Neural crest cell (in vitro differentiated cells): ENCODE results near the gene MAIP1. TPM values are rescaled to one million over a fixed set of nuclear protein-coding genes. Genes with fewer than 3 reads are reported as not detected.

ENCODE experiments used
- DNase-seq: peaks from one replicate; pipeline ENCODE4 v3.0.0; 2021; ENCODE audit warnings: low read depth, mixed read lengths, low spot score
- H3K27ac Mint-ChIP-seq: one replicate; pipeline ENCODE4 v1.8.0; 2021; ENCODE audit warnings: mild to moderate bottlenecking, mixed read lengths; ENCODE audit not compliant: unreplicated experiment
- H3K27me3 Mint-ChIP-seq: 2 replicates; pipeline ENCODE4 v1.8.0; 2021; ENCODE audit warnings: low read depth, mild to moderate bottlenecking, mixed read lengths
- H3K36me3 Mint-ChIP-seq: 2 replicates; pipeline ENCODE4 v1.8.0; 2021; ENCODE audit warnings: low read depth, mild to moderate bottlenecking, mixed read lengths
- H3K4me1 Mint-ChIP-seq: 2 replicates; pipeline ENCODE4 v1.8.0; 2021; ENCODE audit warnings: mixed read lengths
- H3K4me3 Mint-ChIP-seq: one replicate; pipeline ENCODE4 v1.8.0; 2021; ENCODE audit warnings: mild to moderate bottlenecking, mixed read lengths
- H3K9me3 Mint-ChIP-seq: 2 replicates; pipeline ENCODE4 v1.8.0; 2021; ENCODE audit warnings: mixed read lengths
- total RNA-seq: library from RNA; stranded (reverse); gene quantifications from 2 replicates; pipeline ENCODE4 v1.2.1, GENCODE V29; 2021
- TF ChIP-seq, protein P1 (sequence below): fragments of 200-600 bp; sonication (generic); conservative IDR thresholded peaks from 2 replicates; pipeline ENCODE4 v1.5.0; 2021; ENCODE audit warnings: antibody characterized with exemption, mild to moderate bottlenecking

The MAIP1 gene
- total RNA-seq, 1 donor from 2014 or later, result 23.1 TPM

DNA sequence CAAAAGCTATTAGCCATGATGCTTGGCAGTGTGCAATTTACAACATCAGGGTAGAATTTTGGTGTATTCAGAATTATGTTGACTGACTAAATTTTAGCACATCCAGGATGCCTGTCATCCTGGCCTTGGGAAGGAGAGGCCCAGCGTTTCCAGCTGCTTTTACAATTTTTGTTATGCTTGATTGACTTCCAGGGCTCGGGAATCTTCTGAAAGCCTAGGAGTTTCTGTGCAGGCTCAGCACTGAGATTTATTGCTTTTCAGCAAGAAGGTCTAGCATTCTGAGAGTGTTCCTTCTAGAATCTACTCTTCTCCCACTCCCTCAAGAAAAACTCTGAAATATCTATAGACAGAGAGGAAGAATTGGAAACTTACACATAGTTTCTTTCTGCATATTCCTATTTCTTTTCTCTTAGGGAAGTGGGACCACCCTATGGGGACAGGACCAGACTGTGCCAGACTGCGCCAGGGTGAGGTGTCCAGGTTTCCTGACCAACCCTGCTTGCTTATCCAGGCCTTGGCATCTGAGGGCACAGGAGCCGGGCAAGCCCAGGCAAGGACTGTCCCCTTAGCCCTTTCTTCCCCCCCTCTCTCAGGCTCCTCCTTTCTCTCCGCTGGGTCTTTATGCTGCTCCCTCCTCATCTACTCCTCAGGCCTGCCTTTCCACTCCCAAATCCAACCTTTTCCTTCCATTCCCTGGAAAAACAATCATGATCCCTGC, 26.9 kb downstream of the MAIP1 start:
- Mint-ChIP-seq H3K36me3 (no peaks in the 10 kb centered on the region), H3K4me1 (peaks cover 11% of the 10 kb centered on the region), H3K27me3 (peaks cover 2% of the 10 kb centered on the region), H3K4me3 (no peak overlapping the region), H3K27ac (no peak overlapping the region), H3K9me3 (peaks cover 4% of the 10 kb centered on the region)
- TF ChIP-seq, protein P1, sequence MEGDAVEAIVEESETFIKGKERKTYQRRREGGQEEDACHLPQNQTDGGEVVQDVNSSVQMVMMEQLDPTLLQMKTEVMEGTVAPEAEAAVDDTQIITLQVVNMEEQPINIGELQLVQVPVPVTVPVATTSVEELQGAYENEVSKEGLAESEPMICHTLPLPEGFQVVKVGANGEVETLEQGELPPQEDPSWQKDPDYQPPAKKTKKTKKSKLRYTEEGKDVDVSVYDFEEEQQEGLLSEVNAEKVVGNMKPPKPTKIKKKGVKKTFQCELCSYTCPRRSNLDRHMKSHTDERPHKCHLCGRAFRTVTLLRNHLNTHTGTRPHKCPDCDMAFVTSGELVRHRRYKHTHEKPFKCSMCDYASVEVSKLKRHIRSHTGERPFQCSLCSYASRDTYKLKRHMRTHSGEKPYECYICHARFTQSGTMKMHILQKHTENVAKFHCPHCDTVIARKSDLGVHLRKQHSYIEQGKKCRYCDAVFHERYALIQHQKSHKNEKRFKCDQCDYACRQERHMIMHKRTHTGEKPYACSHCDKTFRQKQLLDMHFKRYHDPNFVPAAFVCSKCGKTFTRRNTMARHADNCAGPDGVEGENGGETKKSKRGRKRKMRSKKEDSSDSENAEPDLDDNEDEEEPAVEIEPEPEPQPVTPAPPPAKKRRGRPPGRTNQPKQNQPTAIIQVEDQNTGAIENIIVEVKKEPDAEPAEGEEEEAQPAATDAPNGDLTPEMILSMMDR, result no peak
- DNase-seq, result no peak

DNA sequence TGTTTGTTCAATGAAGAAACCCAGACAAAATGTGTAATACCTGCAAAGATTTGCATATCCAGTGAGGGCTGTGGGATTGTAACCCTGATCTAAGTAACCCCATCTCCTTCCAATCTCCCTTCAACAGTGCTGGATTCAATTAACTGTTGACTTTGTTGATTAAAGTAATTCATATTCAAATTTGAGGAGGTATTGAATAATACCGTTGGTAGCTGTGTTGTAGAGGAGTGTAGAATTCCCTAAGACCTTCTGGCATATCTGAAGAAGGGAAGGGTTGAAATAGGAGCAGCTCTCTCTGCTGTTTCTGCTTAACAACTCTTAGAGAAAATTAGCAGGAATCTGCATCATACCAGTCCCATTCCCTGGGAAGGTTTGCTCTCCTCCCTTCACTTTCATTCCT, 28.2 kb downstream of the MAIP1 start:
- peaks cover 4% of the 10 kb centered on the region for H3K9me3 Mint-ChIP-seq
- peaks cover 11% of the 10 kb centered on the region for H3K4me1 Mint-ChIP-seq
- H3K4me3 Mint-ChIP-seq, result no peak overlapping the region
- peaks cover 2% of the 10 kb centered on the region for H3K27me3 Mint-ChIP-seq
- no peak overlapping the region for H3K27ac Mint-ChIP-seq
- TF ChIP-seq, protein P1, result no peak
- no peak for DNase-seq
- no peaks in the 10 kb centered on the region for H3K36me3 Mint-ChIP-seq

DNA sequence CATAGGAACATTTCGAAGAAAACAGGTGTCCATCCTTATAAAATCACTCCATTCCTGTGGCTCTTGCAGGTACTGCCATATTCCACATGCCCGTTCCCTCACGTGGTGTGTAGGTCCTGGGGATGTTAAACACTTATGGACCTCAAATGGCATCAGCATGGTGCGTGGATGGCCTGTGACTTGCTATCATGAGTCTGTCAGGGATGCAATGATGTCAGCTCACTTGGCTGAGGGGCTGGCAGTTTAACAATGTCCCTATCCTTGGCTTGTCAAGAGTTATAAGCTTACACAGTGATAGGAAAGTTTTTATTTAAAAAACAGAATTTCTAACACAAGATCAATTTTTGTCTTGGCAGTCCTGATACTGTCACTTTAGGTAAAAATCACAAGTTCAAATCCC, 28.8 kb downstream of the MAIP1 start:
- TF ChIP-seq, protein P1, result no peak
- no peak for DNase-seq
- H3K4me3 Mint-ChIP-seq, result no peak overlapping the region
- H3K4me1 Mint-ChIP-seq, result peaks cover 11% of the 10 kb centered on the region
- peaks cover 4% of the 10 kb centered on the region for H3K9me3 Mint-ChIP-seq
- H3K27me3 Mint-ChIP-seq, result peaks cover 2% of the 10 kb centered on the region
- no peaks in the 10 kb centered on the region for H3K36me3 Mint-ChIP-seq
- H3K27ac Mint-ChIP-seq, result no peak overlapping the region

DNA sequence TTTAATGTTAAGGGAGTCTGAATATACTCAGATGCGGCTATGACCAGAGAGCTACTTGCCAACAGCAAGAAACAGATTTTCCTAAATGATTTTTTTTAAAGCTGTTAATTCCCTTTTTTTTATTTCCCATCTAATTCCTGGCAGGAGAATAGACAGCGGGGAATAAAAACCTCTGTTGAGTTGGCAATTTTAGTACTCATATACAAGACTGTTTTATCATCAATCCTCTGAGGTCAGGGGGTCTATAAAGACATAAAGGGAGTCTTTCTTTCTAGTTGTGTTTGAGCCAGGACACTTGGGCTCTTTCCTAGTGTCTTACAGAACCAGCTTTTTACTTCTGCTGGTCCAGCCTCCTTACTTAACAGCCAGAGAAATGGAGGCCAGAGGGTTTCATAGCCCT, 29.4 kb downstream of the MAIP1 start:
- Mint-ChIP-seq H3K4me1 (peaks cover 11% of the 10 kb centered on the region), H3K36me3 (no peaks in the 10 kb centered on the region), H3K27ac (no peak overlapping the region), H3K4me3 (no peak overlapping the region), H3K9me3 (peaks cover 4% of the 10 kb centered on the region), H3K27me3 (peaks cover under 1% of the 10 kb centered on the region)
- DNase-seq, result no peak
- TF ChIP-seq, protein P1, result no peak

DNA sequence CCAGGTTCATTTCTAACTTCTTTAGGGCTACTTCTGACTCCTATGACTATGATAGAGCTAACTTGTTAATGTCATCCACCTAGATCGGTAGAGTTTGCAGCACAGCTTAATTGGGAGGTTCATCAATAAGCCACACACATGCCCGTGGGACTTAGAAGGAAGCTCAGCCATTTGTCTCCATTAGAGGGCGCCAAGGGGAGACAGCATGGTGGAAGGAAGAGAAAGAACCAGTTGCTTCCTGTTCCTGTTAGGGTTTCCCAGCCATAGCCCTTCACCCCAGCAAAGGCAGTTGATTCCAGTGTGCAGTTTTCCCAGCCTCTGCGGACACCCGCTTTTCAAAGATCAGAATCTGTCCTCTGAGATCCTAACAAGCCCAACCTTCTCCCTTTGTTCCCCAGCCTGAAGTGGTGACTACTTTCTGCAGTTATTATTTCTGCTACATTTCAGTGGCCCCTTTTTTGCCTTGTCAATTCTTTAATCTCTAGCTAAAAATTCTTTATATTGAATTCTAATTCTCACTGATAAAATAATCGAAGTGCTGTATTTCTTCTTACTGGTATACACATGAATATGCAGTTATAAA, 30.3 kb downstream of the MAIP1 start:
- Mint-ChIP-seq H3K27ac (peak overlapping the region; percentile 48), H3K9me3 (peaks cover 4% of the 10 kb centered on the region), H3K4me1 (peaks cover 11% of the 10 kb centered on the region), H3K4me3 (no peak overlapping the region), H3K27me3 (no peaks in the 10 kb centered on the region), H3K36me3 (no peaks in the 10 kb centered on the region)
- peak; percentile 61 for DNase-seq
- TF ChIP-seq, protein P1, result peak; percentile 78
